Mucosa of rectum (tissue), 2 donors: ENCODE measurements around the gene TMEM183A.

Experiments
- H3K27ac ChIP-seq, 2 donors: one replicate each; pipeline ENCODE4 v1.7.0; 2013; ENCODE audit warnings: inconsistent platforms in 2 of 2, low read depth in 2 of 2, low read length in 2 of 2
- H3K27me3 ChIP-seq, 2 donors: one replicate each; pipeline ENCODE4 v1.7.0; 2013; ENCODE audit warnings: low read length in 2 of 2; ENCODE audit not compliant: control insufficient read depth in 2 of 2, insufficient read depth in 2 of 2
- H3K36me3 ChIP-seq, 2 donors: one replicate each; pipeline ENCODE4 v1.7.0; 2013; ENCODE audit warnings: low read length in 2 of 2; ENCODE audit not compliant: control insufficient read depth in 2 of 2, insufficient read depth in 2 of 2
- H3K4me1 ChIP-seq, 2 donors: one replicate each; pipeline ENCODE4 v1.7.0; 2013; ENCODE audit warnings: low read length in 2 of 2, mild to moderate bottlenecking in 1 of 2; ENCODE audit not compliant: control insufficient read depth in 2 of 2, insufficient read depth in 2 of 2
- H3K4me3 ChIP-seq, 2 donors: one replicate each; pipeline ENCODE4 v1.7.0; 2013; ENCODE audit warnings: low read length in 2 of 2
- H3K9ac ChIP-seq, 2 donors: one replicate each; pipeline ENCODE4 v1.7.0; 2013; ENCODE audit warnings: low read length in 2 of 2, low read depth in 1 of 2, mild to moderate bottlenecking in 1 of 2
- H3K9me3 ChIP-seq, 2 donors: one replicate each; pipeline ENCODE4 v1.7.0; 2013; ENCODE audit warnings: low read length in 2 of 2; ENCODE audit not compliant: control insufficient read depth in 2 of 2
- donor health status: healthy.
- donor health status: Normal muscosa, but diverticular disease.

The TMEM183A gene

DNA sequence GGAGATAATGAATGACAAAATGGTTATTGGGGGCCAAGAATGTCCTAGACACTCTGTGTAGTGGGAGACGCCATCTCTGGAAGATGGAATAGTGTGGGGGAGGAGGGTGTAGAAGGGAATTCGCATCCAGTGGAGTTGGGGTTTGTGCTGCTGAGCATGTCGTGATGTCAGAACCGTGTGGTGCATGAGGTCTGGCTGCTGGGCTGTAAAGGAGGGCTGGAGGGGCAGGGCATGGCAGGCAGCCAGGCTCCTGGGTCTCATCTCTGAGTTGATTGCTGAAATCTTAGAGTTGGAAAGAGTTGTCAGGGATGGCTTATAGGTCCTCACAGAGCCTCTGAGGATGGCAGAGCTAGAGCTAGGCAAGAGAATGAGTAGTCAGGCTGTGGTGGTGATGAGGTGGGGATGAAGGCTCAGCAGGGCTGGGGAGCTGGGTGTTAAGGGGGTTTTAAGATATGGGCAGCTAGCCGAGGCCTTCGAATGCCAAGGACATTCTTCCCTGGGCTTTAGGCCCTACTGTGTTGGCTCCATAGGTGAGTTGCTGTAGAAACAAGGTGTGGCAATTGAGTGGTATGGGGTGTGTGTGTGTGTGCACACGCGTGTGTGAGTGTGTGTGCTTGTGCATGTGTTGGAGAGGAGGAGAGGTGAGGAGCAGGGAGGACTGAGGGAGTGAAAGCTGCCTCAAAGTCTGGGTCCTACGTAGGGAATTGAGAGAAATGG is 21.1 kb downstream of the TMEM183A start:
- H3K9me3 ChIP-seq = no peaks in the 10 kb centered on the region
- peaks cover 7 to 11% of the 10 kb centered on the region in 2 donors for H3K36me3 ChIP-seq
- H3K27ac ChIP-seq = no peak overlapping the region
- H3K4me1 ChIP-seq = peaks cover 5 to 6% of the 10 kb centered on the region in 2 donors
- H3K9ac ChIP-seq = no peak overlapping the region
- no peak overlapping the region for H3K4me3 ChIP-seq
- peaks cover 4 to 15% of the 10 kb centered on the region in 2 donors for H3K27me3 ChIP-seq

DNA sequence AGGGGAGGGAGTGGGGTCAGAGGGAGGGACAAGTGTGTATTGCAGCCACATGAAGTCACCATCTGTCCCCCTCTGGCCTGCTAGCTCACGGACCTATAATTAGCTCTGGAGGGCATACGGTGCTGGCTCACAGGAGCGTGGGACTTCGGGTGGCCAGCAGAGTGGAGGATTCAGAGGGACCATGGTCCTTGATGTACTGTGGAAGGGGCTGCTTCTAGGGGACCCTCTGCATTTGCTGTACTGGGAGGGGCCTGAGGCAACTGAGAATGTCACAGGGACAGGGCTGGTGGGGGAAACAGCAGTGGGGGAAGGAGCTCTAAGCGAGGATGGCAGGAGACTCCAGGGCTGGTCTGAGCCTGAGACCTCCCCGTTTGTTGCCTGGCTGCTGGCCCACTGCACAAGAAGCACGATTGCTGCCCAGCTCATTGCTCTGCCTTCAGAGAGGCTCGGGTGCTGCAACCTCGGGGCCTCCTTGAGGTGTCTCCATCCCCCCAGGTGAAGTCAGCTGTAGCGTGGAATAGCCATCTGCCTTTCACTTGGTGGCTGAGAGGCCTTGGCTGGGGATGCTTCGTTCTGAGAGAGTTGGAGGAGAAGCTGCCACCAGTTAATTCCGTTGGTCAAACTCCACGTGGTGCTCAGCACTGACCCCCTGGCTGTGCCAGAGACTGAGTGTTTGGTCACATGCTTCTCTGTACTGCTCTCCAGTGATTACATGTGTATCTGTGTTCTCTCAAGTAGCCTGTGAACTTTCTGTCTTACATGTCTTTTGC is 21.8 kb downstream of the TMEM183A start:
- H3K9ac ChIP-seq = no peak overlapping the region
- H3K27me3 ChIP-seq = peaks cover 4 to 15% of the 10 kb centered on the region in 2 donors
- H3K27ac ChIP-seq = no peak overlapping the region
- H3K4me3 ChIP-seq = no peak overlapping the region
- H3K9me3 ChIP-seq = no peaks in the 10 kb centered on the region
- H3K4me1 ChIP-seq = peaks cover 5 to 6% of the 10 kb centered on the region in 2 donors
- peaks cover 3 to 5% of the 10 kb centered on the region in 2 donors for H3K36me3 ChIP-seq

DNA sequence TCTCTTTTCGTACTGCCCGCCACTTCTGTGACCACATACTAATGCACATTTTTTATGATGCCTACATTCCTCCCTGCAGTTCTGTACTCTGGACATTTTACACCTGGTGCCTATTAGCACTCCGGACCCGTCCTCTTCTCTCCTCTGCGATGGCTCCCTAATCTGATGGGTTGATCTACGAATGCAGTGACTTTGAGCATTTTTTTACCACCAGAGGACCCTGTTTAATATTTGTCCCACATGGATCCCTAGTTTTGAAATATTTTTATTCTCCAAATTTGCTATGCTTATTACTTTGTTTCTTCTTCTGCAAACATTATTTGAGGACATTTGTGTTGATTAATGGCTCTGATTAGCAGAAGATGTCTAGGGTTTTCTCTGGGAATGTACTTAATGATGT is 24.3 kb downstream of the TMEM183A start:
- H3K27me3 ChIP-seq = peaks cover 4 to 15% of the 10 kb centered on the region in 2 donors
- H3K4me1 ChIP-seq = peaks cover 4 to 5% of the 10 kb centered on the region in 2 donors
- H3K9ac ChIP-seq = no peak overlapping the region
- no peak overlapping the region for H3K27ac ChIP-seq
- no peak overlapping the region for H3K4me3 ChIP-seq
- no peaks in the 10 kb centered on the region for H3K36me3 ChIP-seq
- no peaks in the 10 kb centered on the region for H3K9me3 ChIP-seq

DNA sequence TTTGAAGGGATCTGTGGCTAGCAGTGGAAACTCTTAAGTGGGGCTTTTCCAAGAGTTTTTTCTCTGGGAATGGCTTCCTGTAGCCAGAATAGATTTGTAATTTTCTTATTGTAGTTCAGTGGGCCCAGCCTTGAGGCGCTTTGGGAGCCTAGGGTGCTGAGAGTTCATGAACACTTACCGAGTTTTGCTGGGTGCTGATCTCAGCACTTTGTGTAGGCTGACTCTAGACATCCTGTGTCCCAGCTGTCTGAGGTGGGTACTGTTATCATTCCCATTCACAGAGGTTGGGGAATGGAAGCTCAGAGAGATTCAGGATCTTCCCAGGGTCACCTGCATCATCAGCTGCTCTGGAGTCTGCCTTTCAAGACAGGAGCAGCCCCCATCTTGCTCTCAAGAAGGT is 26.1 kb downstream of the TMEM183A start:
- H3K9ac ChIP-seq = no peak overlapping the region
- no peaks in the 10 kb centered on the region for H3K9me3 ChIP-seq

DNA sequence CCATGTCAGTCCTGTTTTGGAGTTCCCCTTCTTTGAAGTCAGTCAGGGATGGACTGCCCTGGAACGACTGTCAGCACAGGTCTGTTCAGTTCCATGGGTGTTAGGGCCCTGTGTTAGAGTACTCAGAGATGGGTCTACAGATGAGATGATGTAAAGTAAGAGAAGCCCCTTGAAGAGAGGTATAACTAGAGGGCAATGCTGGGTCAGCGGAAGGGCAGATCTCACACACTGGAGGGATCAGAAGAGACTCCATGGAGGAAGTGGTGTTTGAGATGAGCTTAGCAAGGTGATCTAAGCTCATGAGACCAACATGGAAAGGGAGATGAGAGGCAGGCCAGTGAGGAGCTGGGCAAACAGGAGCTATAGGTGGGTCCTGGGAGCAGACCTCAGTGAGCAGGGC is 26.7 kb downstream of the TMEM183A start:
- Histone ChIP-seq H3K4me1 (no peaks in the 10 kb centered on the region), H3K9me3 (no peaks in the 10 kb centered on the region), H3K27me3 (peaks cover under 1 to 4% of the 10 kb centered on the region in 2 donors), H3K9ac (no peak overlapping the region), H3K4me3 (no peak overlapping the region), H3K27ac (no peak overlapping the region), H3K36me3 (no peaks in the 10 kb centered on the region)

More for the DNA sequence above, 26.1 kb downstream of the TMEM183A start:
- no peaks in the 10 kb centered on the region for H3K4me1 ChIP-seq
- peaks cover 4 to 5% of the 10 kb centered on the region in 2 donors for H3K27me3 ChIP-seq
- H3K36me3 ChIP-seq = no peaks in the 10 kb centered on the region
- H3K27ac ChIP-seq = no peak overlapping the region
- H3K4me3 ChIP-seq = no peak overlapping the region

DNA sequence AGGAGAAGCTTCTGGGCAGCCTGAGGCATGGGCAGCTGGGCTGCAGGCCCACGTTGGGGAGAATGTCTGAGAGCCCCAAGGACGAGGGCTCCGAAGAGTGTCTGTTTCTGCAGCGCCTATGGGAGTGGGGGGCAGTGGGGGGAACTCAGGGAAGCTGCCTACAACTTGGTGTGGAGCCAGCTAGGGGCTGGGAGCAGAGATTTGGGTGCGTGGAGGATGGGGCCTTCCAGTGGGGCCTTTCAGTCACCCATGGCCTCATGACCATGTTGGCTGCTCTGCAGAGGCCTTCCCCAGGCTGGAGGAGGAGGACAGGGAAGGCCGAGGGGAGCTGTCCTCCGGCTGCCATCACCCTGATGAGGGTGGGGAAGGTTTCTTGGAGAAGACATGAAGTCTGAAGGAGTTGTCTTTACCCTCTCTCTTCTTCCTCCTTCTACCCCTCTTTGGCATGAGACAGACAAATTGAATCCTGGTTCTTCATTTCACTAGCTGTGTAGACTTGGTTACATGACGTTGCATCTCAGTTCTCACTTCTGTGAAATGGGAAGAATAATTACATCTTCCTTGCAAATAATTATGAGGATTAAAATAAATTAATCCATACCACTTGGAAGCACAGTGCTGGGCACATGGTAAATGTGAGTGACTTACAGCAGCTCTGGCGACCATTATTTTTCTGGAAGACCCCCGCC is 27.4 kb downstream of the TMEM183A start:
- Histone ChIP-seq H3K27me3 (peaks cover 0 to 4% of the 10 kb centered on the region in 2 donors), H3K27ac (no peak overlapping the region), H3K9me3 (no peaks in the 10 kb centered on the region), H3K36me3 (no peaks in the 10 kb centered on the region), H3K4me3 (no peak overlapping the region), H3K9ac (no peak overlapping the region), H3K4me1 (no peaks in the 10 kb centered on the region)

DNA sequence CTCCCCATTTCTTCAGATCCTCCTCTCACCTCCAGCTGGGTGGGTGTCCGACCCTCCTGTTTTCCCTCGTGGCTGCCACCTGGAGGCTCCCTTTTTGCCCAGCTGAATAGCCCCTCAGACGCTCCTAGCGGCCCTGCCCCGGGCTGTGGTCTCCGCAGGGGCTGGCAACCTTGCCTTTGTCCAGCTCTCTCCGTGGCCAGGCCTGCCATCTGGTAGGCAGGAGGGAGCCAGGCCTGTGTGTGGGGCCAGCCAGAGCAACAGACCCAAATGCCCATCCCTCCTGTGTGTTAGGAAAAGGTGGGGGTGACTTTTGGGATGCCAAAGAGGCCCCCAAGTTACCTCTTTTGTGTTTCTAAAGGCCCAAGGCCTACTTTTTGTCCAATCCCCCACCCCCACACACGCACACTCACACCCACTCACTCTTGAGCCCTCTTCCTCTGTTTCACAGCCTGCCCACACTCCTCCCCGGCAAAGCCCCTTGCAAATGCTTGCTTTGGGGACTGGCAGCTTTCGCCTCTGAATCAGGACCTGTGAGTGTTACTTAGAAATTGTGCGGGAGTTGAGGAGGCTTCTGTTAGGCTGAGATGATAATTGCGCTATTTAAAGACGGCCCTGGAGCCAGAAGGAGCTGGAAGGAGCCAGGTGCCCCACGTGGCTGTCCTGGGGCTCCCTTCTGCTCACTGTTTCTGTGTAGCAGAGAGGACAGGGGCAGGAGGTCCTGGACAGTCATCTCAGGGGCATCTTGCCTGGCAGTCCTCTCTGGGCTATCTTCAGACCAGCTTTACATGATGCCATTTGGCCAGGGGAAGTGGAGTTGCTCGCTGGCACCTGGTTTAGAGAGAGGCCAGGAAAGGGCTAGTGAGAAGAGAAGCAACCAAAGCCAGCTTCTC is 28.2 kb downstream of the TMEM183A start:
- Histone ChIP-seq H3K27me3 (peaks cover 0 to 4% of the 10 kb centered on the region in 2 donors), H3K27ac (no peak overlapping the region), H3K9me3 (no peaks in the 10 kb centered on the region), H3K9ac (no peak overlapping the region), H3K4me1 (no peaks in the 10 kb centered on the region), H3K4me3 (no peak overlapping the region), H3K36me3 (no peaks in the 10 kb centered on the region)

DNA sequence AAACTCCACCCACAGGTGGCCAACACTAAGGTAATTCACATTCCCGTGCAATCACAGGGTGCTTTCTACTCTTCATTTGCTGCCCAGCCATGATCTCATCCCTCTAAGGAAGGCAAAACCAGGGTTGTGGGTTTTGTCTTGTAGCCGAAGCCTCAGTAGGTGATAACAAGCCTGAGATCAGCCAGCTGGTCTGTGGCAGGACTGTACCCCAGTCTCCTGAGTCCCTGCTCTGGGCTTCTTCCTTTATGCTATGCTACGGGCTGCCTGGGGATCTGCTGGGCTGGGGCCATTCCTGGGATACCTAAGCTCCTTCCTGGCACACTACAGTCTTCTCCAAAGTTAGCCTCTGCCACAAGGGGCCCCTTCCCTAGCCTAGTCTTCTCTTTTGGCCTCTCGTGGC is 29.0 kb downstream of the TMEM183A start:
- Histone ChIP-seq H3K27ac (no peak overlapping the region), H3K4me1 (no peaks in the 10 kb centered on the region)

DNA sequence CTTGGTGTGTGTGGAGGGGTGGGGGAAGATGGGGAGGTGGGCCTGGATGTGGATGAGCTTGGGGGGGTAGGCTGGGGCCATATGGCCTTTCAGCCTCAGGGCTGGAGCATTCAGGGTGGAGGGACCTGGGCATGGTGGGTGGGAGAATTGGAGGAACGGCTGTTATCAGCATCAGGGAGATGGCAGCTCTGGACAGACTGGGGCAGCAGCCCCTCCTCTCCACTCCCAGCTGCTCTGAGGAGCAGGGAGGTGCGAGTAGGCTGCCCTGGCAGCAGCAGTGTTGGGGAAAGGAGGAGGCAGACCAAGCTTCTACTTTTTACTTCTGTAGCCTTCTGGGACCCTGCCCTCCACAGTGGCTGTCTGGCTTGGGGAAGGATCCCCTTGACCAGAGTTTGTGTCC is 29.4 kb downstream of the TMEM183A start:
- H3K27ac ChIP-seq = no peak overlapping the region
- no peaks in the 10 kb centered on the region for H3K36me3 ChIP-seq
- H3K4me3 ChIP-seq = no peak overlapping the region
- H3K9ac ChIP-seq = no peak overlapping the region
- peaks cover 0 to 4% of the 10 kb centered on the region in 2 donors for H3K27me3 ChIP-seq
- no peaks in the 10 kb centered on the region for H3K9me3 ChIP-seq
- no peaks in the 10 kb centered on the region for H3K4me1 ChIP-seq

More for the DNA sequence above, 29.0 kb downstream of the TMEM183A start:
- H3K9ac ChIP-seq = no peak overlapping the region
- H3K36me3 ChIP-seq = no peaks in the 10 kb centered on the region
- H3K27me3 ChIP-seq = peaks cover 0 to 4% of the 10 kb centered on the region in 2 donors
- H3K9me3 ChIP-seq = no peaks in the 10 kb centered on the region
- no peak overlapping the region for H3K4me3 ChIP-seq
